Thyroid gland (tissue), 4 donors: Measurements from ENCODE around the gene SGCB. TPM values are rescaled to one million over a fixed set of nuclear protein-coding genes. Genes with fewer than 3 reads are reported as not detected.

ENCODE experiments used
- DNase-seq, 2 donors: peaks; one replicate each; pipeline ENCODE4 v3.0.0-alpha.2; 2019
- H3K27ac ChIP-seq, 3 donors: fragments of 200-600 bp; sonication (generic); 1 replicate in 2 of 3; 2 replicates in 1 of 3; pipeline ENCODE4 v1.5.1; 2016 to 2019; ENCODE audit warnings: mild to moderate bottlenecking in 1 of 3, moderate library complexity in 1 of 3
- H3K27me3 ChIP-seq: fragments of 200-600 bp; sonication (generic); one replicate; pipeline ENCODE4 v1.5.1; 2019
- H3K36me3 ChIP-seq, 2 donors: fragments of 200-600 bp; sonication (generic); one replicate each; pipeline ENCODE4 v1.5.1; 2016 to 2019
- H3K4me1 ChIP-seq, 2 donors: fragments of 200-600 bp; sonication (generic); one replicate each; pipeline ENCODE4 v1.5.1; 2017 to 2019
- H3K4me3 ChIP-seq, 3 donors: fragments of 200-600 bp; sonication (generic); replicated peaks in 1 of 3; 1 replicate in 2 of 3; 2 replicates in 1 of 3; pipeline ENCODE4 v1.5.1; 2016; ENCODE audit warnings: mild to moderate bottlenecking in 1 of 3
- H3K9me3 ChIP-seq: fragments of 200-600 bp; sonication (generic); one replicate; pipeline ENCODE4 v1.5.1; 2017
- CTCF ChIP-seq, 6 experiments: fragments of 200-600 bp in 3 of 6; fragments of 450-650 bp in 3 of 6; sonication (generic) in 3 of 6; IDR thresholded peaks; one replicate each; pipeline ENCODE4 v1.5.1; 2016 to 2019; ENCODE audit warnings: antibody characterized with exemption in 6 of 6, mild to moderate bottlenecking in 2 of 6, inconsistent platforms in 1 of 6, moderate library complexity in 1 of 6
- POLR2A ChIP-seq, 2 donors: fragments of 450-650 bp; IDR thresholded peaks; one replicate each; pipeline ENCODE4 v1.6.1; 2017; ENCODE audit warnings: antibody characterized with exemption in 2 of 2, mild to moderate bottlenecking in 2 of 2, moderate library complexity in 1 of 2
- WGBS, 2 donors: methylation state at CpG; one replicate each; pipeline ENCODE4 v1.1.5; 2017; 5-methylcytosine and 5-hydroxymethylcytosine counted together
- intact Hi-C: fragments of 100-400 bp; cut with DNase I; formaldehyde crosslinking; loops from one replicate; pipeline ENCODE4 v1.15.1; 2023
- total RNA-seq, 4 donors: library from RNA; depleted of rRNA; stranded (reverse); fragments of >200 nt; gene quantifications; one replicate each; pipeline ENCODE4 v1.2.3, GENCODE V29; 2016

Gene SGCB
- total RNA-seq, 4 donors from 2014 or later = 13.2 to 16.8 (median 14.3) TPM

DNA sequence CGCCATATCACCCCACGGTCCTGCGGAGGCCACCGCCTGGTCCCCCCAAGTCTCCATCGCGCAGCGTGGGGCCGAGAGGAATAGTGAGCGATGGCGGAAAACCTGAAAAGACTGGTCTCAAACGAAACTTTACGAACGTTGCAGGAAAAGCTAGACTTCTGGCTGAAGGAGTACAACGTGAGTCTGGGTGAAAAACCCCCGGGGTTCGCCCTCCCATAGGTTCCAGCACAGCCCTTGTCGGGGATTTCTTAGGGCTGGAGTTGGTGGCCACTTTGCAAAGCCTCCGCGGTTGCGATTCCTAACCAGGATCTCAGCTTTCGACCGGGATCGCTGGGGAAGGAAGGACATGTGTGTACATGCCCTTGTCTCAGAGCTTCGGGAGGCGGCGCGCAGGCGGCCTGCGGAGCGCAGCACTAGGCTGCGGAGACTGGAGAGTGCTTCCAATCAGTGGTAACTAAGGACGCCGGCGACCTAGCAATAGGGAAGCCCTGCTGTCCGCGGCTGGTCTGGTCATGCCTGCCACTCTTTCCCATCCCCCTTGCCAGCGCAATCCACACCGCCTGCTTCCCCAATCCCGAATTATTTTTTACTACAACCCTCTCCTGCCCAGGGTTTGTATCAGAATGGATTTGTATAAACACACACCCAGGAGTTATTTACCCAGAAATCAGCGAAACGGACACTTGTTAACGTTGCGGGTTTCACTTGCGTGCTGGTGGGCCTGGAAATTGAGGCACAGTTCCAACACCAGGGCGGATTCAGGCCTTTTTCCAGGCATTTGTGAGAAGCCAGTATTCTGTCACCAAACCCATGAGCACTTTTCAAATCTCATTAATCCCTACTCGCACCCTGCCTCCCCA, 13.7 kb upstream of the SGCB start:
- Histone ChIP-seq H3K4me3 (peak overlapping the region; percentile 0 to 9 (median 8)), H3K9me3 (no peaks in the 10 kb centered on the region), H3K27ac (no peak overlapping the region), H3K36me3 (no peaks in the 10 kb centered on the region), H3K27me3 (no peaks in the 10 kb centered on the region), H3K4me1 (peaks cover 0 to 5% of the 10 kb centered on the region in 2 donors)
- WGBS, 2 donors = 8 to 15% methylated on average over 38 to 45 of the region's 46 CpGs
- intact Hi-C loops = no loop called here
- DNase-seq = peak; percentile 27 to 39
- TF ChIP-seq CTCF (IDR thresholded peaks at IDR 0.05) = no peak
- TF ChIP-seq POLR2A (IDR thresholded peaks at IDR 0.05) = no peak

DNA sequence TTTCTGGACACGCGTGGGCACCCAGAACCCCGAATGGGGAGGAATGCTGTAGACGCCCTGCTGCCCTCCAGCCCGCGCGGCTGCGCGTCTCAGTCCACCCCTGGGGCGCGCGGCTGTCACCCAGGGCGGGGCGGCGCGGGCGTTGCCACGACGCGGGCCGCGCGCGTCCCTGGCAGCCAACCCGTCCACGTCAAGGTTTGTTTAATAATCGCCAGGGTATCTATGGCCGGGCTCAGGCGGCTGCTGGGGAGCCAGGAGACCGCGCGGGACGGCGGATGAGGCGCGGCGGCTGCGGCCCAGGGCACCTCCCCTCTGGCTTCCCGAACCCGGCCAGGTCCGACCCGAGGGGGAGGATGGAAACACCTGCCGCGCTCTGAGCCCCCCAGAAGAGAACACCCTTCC, 13.1 kb upstream of the SGCB start, which contains the start of gene SPATA18:
Gene SPATA18, plus strand, starts transcription at position 92 of the 402 bp plus-strand sequence. CDS start 401 bp downstream, outside the sequence.
- Histone ChIP-seq H3K27me3 (no peaks in the 10 kb centered on the region), H3K9me3 (no peaks in the 10 kb centered on the region)

GRCh38 chr4:52049266-52049665, 11.2 kb upstream of the SGCB start:
- no peaks in the 10 kb centered on the region for H3K9me3 ChIP-seq
- intact Hi-C loops = no loop called here
- H3K27me3 ChIP-seq = no peaks in the 10 kb centered on the region

More for the DNA sequence above, 13.1 kb upstream of the SGCB start, which contains the start of gene SPATA18:
- H3K4me1 ChIP-seq = peaks cover 0 to 5% of the 10 kb centered on the region in 2 donors
- no peak for TF ChIP-seq POLR2A (IDR thresholded peaks at IDR 0.05)
- no peak for TF ChIP-seq CTCF (IDR thresholded peaks at IDR 0.05)
- peak within 1 kb of the TSS; percentile 0 to 9 (median 8) for H3K4me3 ChIP-seq
- peak in 1 of 2 donors; percentile 10 for DNase-seq
- intact Hi-C loops = no loop called here
- H3K36me3 ChIP-seq = no peaks in the 10 kb centered on the region
- 1 to 5% methylated on average over 4 to 8 of the region's 44 CpGs for WGBS, 2 donors
- no peak within 1 kb of the TSS for H3K27ac ChIP-seq

DNA sequence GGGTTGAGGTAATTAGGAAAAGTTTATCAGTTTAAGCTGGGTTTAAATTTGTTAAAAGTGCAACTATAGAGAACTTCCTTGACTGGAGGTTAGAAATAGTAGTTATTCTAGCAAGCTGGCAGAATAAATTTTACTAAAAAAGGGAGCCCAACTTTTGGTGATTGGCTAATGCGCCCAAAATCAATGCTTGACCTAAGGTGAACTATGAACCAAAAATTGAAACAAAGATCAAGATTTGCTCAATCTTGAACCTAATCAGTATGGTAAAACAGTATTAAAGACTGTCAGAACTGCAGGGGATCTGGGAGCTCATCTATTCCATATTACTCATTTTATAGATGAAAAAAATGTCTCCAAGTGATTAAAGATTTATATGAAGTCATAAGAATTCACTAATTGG, 6.9 kb upstream of the SGCB start:
- H3K36me3 ChIP-seq = no peaks in the 10 kb centered on the region
- intact Hi-C loops = no loop called here
- no peaks in the 10 kb centered on the region for H3K27me3 ChIP-seq
- no peak overlapping the region for H3K4me3 ChIP-seq
- whole genome bisulfite sequencing, 2 donors = 93 to 98% methylated on average over 1 of the region's 1 CpG
- no peak overlapping the region for H3K27ac ChIP-seq
- TF ChIP-seq CTCF (IDR thresholded peaks at IDR 0.05) = no peak
- TF ChIP-seq POLR2A (IDR thresholded peaks at IDR 0.05) = no peak
- H3K9me3 ChIP-seq = no peaks in the 10 kb centered on the region
- DNase-seq = no peak
- H3K4me1 ChIP-seq = no peaks in the 10 kb centered on the region

More at GRCh38 chr4:52049266-52049665, 11.2 kb upstream of the SGCB start:
- H3K4me1 ChIP-seq = peaks cover 0 to 5% of the 10 kb centered on the region in 2 donors
- DNase-seq = no peak
- WGBS, 2 donors = 87 to 89% methylated on average over 5 of the region's 5 CpGs
- TF ChIP-seq POLR2A (IDR thresholded peaks at IDR 0.05) (no peak), CTCF (IDR thresholded peaks at IDR 0.05) (no peak)
- no peaks in the 10 kb centered on the region for H3K36me3 ChIP-seq
- H3K27ac ChIP-seq = no peak overlapping the region
- H3K4me3 ChIP-seq = no peak overlapping the region

DNA sequence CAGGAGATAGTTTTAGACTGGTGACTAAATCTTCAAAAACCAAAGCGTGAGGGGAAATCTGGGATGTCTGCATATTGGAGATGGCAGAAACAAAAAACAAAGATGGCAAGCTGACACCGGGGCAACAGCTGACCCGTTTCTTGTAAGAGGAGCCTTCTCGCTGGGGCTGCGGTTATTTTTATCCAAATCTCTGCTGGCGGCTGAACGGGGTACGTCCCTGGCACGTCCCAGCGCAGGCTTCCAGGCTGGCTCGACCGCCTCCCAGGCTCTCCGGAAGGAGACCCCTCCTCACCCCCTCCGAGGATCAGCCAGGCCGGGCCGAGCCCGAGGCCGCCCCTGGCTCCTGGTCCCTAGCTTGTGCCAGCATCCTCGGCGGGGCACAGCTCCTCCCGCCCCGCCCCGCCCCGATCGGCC, 403 bp downstream of the SGCB start:
- no peaks in the 10 kb centered on the region for H3K36me3 ChIP-seq
- H3K27me3 ChIP-seq = no peaks in the 10 kb centered on the region
- intact Hi-C loops = no loop called here
- H3K4me1 ChIP-seq = peaks cover 3 to 5% of the 10 kb centered on the region in 2 donors
- peak overlapping the region; percentile 37 to 75 (median 59) for H3K4me3 ChIP-seq
- 1 to 2% methylated on average over 8 to 16 of the region's 25 CpGs for WGBS, 2 donors
- DNase-seq = peak; percentile 17 to 21
- H3K27ac ChIP-seq = peak overlapping the region in 2 of 3 donors; percentile 20 to 49
- H3K9me3 ChIP-seq = no peaks in the 10 kb centered on the region
- TF ChIP-seq POLR2A (IDR thresholded peaks at IDR 0.05) (no peak), CTCF (IDR thresholded peaks at IDR 0.05) (no peak)
